Brain pericyte (primary cell): ENCODE data around the gene STKLD1.

ENCODE experiments used
- DNase-seq: peaks from one replicate; pipeline ENCODE4 v3.0.0-alpha.2; 2012; ENCODE audit warnings: low read depth, low spot score

STKLD1 gene

DNA sequence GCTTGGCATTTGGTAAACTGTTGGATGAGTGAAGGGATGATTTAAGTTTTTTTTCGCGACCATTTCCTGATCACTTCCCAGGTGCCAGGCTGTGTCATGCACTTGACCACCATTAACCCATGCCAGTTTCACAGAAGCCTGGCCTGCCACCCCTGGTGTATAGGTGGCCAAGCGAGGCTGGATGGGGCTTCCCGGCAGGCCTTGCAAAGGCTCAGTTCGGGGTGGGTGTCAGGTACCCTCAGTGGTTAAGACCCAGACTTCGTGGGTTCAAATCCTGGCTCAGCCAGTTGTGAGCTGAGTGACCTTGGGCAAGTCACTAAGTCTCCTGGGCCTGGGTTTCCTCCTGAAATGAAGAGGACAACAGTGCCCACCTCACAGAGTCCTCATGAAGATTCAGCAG, 30.6 kb upstream of the STKLD1 start:
- DNase-seq: no peak

DNA sequence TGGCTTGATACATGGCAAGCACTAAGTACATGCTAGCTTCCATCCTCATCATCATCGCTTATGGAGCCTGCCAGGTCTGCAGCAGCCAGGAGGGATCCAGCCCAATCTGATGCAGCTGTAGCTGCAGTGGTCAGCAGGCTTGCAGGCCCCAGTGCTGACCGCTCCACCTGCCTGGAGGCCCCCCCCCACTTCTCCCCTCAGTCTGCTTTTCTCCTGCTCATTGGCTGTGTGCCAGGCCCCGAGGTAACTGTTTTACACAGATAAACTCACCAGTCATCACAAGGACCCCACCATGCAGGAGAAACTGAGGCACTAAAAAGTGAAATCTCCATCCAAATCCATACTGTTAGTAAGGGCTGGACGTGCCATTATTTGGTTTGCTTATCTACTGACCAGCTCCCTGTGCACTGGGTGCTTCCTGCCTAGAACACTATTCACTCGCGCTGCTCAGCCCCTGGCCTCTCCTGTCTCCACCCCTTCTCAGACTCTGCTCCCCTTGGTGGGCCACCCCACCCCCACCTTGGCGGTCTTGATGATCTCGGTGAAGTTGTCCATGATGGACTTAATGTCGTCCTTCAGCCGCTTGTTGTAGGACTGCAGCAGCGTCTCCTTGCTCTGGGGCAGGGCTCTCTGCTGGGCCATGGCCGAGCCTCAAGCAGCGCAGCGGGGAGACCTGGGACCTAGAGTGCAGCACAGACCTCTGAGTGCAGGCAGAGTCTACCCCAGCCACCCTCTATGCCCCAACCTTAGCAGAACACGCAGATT, 30.0 kb upstream of the STKLD1 start:
- no peak for DNase-seq

DNA sequence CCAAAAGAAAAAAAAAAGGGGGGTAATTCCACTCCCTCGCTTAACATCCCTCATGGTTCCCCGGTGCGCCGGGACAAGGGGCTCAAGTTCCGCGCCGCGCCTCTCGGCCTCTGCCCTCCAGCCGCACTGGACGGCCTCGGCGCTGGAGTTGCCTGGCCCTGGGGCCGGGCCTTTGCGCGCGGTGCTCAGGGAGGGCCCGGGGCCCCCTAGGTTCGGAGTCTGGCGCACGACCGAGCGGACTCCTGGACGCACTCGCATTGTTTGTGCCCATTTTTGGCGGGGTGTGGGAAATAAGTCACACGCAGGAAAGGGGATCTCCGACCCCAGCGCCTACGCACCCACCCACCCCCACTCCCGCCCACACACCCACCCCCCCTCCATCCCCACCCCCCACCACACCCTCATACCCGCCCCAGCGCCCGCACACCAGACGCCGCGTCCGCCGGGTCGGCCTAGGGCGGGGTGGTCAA, 28.6 kb upstream of the STKLD1 start:
- DNase-seq: no peak

DNA sequence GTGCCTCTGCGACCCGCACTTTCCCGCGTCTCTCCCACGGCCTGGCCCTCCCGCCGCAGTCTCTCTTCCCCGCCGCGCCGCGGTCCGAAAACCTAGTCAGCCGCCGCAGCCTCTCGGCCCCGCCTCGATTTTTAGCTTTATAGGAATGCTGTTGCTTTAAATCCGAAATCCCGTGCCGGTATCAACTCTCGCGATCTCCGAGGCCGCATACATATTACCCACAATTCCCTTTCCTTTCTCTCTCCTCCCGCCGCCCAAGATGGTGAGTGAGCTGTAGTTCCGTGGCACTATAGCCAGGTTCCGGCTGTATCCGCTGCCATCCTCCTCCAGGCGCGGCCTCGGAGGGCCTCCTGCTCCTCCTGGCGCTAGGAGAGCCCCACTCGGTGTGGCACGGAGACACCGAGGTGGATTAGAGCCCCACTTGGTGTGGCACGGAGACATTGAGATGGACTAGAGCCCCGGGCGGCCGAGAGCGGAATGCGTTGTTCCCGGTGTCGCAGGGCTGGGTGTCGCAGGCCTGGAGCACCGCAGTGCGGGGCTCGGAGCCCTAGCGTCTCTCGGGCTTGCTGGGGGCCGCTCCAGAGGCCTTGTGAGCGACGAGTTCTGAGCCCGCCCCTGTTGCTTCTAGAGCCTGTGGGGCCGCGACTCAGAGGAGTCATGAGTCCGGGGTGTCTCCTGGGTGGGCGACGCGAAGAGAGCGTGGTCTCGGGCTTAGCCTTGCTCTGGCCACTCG, 28.0 kb upstream of the STKLD1 start, which contains the start of the genes MED22 and RPL7A:
TSS of gene MED22 (minus strand) at position 147 of the 733 bp plus-strand sequence. CDS start 1,469 bp downstream, outside the sequence.
TSS of gene RPL7A (plus strand) at position 234 of the 733 bp plus-strand sequence. CDS start at position 260, 26 bp downstream.
- DNase-seq: peak; percentile 85

DNA sequence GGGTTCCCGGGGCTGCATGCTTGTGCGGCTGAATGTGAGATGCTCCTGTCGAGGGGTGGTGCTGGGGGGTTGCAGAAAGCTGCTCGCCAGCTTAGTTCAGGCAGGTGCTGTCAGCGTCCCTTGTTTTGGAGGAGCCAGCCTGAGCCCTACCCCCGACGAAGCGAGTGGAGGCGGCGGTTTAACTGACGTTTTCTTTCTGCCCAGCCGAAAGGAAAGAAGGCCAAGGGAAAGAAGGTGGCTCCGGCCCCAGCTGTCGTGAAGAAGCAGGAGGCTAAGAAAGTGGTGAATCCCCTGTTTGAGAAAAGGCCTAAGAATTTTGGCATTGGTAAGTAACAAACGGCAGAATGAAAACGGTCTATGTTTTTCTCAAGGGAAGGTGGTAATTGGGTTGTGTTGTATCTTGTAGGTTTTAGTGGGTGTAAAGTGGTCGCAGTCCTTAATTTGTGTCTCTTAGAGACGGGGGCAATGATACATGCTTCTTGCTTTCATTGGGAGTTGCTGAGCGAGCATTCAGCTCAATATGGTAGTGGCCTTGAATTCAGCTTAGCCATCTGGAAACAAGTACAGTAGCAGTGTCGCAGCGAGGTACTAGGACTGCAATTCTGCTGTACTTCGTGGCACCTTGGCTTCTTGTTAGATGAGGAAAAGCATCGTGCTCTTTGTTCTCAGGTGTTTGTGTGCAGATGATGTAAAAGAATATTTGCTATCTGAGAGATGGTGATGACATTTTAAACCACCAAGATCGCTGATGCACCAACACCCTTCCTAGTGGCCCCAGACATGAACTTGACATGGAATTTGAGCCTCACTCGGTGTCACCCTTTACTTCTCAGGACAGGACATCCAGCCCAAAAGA, 27.2 kb upstream of the STKLD1 start:
- DNase-seq: no peak

DNA sequence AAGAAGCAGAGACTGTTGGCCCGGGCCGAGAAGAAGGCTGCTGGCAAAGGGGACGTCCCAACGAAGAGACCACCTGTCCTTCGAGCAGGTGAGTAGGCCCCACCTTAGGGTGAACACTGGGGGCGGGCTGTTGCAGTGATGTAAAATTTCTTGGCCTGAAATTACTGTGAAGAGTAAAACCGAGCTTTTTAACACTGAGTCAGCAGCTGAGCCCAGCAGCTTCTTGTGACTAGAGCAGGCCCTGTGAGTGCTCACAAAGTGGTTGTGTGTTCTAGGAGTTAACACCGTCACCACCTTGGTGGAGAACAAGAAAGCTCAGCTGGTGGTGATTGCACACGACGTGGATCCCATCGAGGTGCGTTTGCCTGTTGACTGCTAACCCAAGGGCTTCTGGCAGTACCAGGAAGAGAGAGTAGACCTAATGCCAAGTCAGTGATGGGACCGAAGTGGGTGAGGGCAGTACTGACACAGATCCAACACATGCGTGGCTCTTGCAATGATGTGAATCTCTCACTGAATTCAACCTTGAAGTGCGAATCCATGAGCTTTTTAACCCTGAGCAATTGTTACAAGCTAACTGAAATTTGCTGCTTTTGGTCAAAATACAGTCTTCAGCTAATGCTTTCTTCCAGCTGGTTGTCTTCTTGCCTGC, 26.1 kb upstream of the STKLD1 start:
- no peak for DNase-seq

DNA sequence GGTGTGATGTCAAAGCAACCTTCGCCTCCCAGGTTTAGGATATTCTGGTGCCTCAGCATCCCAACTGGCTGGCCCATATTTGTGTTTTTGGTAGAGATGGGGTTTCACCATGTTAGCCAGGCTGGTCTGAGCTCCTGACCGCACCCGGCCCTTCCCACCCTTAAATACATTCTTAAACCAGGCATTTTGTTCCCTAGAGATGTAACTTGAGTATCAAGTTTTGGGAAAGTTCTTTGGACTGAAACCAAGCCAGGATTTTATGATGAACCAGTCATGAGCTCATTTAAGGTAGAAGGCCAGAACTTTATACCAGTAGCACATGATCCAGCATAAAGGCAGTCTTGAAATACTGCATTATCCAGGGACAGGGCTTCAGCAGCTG, 24.6 kb upstream of the STKLD1 start:
- no peak for DNase-seq

DNA sequence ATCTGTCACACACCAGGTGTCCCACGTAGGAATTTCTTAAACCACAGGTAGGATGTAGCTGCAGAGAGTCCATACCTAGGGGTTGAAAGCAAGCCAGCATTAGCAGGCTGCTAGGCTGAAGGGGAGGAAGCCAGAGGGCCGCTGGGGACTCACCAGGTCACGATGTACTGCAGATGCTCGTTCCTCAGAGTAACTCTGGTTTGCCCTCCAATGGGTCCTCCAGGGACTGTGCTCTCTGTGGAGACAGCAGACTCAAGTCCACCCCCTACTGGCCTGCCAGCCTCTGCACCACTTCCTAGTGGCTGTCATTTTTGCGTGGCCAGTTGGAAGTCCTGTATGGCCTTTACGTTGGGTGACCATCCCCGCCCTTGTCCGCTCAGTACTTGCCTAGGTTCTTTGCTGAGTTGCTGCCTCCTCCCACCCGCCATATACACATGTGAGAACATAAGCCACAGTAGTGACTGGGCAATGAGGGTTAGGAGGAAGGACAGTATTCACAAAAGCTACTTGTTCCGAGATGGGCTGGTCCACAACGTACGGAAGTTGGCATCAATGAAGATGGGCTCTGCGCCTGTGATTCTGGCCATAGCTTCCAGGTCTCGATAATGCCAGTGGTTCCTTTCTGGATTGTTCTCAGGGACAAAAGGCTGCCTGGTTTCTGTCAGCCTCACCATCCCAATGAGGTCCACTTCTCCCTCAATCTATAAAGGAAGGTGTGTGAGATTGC, 24.1 kb upstream of the STKLD1 start:
- DNase-seq: no peak

DNA sequence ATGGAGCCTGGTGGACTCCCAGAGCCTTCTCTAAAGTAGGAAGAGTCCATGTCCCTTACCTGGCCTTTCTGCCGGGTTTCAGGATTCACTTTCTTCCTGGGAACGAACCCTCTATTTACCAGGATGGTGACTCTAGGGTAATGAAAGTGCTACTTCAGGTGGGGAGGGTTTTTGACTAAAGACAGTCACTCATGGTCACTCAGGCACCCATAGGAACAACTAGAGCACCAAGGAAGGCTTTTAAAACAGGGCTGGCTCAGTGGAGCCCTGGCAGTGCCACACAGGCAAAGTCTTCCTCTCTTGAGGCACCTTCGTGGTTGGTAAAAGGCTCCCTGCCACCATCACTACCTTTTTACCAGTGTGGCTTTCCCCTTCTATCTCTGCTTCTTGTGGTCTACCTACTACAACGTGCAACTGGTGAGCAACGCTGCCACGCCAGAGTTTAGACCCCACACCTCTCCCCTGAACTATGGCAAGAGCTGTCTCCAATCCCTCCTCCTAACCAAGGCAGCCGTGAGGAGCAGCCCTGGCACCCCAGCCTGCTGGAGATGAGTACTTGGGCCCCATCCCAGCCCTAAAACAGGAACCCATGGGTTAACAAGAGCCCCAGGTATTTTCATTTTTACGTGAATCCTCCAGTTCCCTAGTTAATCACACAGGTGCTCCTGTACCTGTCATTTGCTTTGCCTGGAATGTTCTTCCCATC, 23.4 kb upstream of the STKLD1 start:
- no peak for DNase-seq

DNA sequence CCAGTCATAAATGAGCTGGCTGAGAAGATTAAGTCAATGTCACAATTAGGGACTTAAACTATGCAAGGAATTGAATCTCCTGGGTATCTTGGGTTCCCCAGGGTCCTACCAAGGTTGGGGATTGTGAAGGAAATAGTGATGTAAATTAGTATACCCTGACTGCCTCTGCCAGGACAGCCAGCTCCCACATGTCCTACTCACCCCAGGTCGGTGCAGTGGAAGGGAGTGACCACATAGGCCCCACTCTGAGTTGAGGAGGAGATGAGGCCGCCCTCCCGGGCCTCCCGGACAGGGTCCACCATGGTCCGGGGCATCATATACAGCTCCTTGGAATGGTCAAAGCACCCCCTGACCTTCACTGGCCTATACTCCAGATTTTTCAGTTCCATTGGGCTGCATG, 22.6 kb upstream of the STKLD1 start:
- DNase-seq: no peak

DNA sequence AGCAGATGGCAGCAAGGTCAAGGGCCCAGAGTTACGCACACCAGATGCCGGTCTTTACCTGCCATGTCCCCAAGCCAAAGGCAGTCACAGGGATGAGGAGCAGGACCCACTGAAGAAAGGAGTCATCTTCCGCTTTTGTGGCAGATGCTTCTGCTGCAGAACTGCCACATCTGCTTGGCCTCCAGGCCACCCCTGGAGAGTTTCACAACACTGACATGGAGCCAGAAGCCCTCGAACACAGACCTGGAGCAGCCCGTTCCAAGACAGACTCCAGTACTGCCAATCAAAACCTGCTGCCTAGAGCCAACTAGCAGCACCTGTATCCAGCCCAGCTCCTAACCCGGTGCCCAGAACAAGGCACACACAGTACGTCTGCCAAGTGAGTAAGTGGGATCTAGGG, 21.4 kb upstream of the STKLD1 start:
- no peak for DNase-seq

DNA sequence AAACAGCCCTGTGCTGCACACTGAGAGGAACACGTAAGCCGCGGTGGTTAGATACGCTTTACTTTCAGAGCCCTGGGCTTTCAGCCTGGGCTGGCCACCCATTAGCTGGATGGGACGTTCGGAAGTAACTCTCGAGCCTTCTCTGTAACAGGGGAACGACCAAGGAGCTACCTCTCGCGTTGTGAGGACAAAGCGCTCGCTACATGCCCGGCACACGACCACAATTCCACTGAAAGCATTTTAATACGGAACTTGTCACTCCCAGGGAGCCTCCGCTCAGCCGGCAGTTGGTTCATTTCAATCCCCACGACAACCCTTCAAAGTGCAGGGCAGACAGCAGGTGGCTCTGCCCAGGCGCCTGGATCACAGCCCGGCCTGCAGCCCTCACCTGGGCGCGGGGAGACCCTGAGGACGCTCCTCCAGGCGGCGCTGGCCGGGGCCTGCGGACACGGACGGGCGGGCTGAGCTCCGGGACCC, 20.2 kb upstream of the STKLD1 start:
- no peak for DNase-seq

DNA sequence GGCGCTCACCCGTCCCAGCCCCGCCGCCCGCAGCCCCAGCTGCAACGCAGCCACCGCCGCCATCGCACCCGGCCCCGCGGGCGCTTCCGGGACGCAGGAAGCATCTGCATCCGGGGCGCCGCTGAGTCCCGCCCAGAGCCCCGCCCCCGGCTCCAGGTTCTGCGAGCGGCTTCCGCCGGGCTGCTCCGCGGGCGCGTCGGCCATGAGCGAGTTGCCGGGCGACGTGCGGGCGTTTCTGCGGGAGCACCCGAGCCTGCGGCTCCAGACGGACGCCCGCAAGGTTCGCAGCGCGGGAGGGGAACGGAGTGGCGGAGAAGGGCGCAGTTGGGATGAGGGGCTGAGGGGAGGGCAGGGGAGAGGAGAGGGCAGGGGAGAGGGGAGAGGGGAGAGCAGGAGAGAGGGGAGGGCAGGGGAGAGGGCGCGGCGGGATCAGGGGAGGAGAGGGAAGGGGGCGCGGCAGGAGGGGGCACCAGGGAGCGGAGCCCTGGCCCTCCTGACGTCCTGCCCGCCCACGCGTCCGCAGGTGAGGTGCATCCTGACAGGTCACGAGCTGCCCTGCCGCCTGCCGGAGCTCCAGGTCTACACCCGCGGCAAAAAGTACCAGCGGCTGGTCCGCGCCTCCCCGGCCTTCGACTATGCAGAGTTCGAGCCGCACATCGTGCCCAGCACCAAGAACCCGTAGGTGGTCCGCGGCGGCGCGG, 19.6 kb upstream of the STKLD1 start, which contains the start of the genes SURF1 and SURF2:
TSS of gene SURF1 (minus strand) at position 97 of the 701 bp plus-strand sequence. CDS start at position 63, 34 bp downstream.
TSS of gene SURF2 (plus strand) at position 160 of the 701 bp plus-strand sequence. CDS start at position 203, 43 bp downstream.
- DNase-seq: no peak

DNA sequence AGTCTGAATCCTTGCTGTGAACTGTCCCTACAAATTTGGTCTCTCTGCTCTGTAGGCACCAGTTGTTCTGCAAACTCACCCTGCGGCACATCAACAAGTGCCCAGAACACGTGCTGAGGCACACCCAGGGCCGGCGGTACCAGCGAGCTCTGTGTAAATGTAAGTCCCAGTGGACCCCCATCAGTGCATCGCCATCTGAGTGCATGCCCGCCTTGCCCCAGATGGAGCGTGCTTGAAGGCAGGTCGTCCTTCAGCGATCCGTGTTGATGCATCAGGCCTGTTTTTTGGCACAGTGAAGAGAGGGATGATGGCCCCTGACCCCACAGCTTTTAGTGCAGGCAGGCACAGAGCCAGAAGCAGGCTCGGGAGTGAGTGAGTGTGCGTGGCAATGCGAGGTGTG, 18.5 kb upstream of the STKLD1 start:
- DNase-seq: no peak

DNA sequence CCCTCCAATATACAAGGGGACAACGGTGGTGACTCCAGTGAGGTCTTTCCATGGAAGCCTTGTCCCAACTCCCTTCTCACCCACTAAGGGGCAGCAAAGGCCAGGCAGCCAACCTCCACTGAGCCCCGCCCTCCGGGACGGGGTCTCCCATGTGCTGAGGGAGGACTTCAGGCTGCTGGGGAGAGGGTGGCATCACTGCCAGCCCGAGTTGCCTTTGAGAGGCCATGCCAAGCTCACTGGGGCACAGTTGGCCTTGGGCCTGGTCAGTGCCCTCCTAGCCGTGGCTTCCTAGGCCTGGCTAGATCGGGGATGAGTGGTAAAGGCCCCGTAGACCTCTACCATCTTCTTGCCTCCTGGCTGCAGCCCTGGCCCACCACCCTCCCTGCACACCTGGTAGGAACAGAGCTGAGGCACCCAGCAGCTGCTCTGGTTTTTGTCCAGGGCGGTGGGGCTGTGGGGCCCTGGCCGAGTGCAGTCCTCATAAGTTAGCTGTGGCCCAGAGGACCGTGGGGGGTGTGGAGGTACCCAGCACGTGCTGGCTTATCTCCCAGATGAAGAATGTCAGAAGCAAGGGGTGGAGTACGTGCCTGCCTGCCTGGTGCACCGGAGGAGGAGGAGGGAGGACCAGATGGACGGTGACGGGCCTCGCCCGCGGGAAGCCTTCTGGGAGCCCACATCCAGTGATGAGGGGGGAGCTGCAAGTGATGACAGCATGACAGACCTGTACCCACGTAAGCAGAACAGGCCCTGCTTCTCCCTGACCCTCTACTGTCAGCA, 16.6 kb upstream of the STKLD1 start:
- DNase-seq: no peak

DNA sequence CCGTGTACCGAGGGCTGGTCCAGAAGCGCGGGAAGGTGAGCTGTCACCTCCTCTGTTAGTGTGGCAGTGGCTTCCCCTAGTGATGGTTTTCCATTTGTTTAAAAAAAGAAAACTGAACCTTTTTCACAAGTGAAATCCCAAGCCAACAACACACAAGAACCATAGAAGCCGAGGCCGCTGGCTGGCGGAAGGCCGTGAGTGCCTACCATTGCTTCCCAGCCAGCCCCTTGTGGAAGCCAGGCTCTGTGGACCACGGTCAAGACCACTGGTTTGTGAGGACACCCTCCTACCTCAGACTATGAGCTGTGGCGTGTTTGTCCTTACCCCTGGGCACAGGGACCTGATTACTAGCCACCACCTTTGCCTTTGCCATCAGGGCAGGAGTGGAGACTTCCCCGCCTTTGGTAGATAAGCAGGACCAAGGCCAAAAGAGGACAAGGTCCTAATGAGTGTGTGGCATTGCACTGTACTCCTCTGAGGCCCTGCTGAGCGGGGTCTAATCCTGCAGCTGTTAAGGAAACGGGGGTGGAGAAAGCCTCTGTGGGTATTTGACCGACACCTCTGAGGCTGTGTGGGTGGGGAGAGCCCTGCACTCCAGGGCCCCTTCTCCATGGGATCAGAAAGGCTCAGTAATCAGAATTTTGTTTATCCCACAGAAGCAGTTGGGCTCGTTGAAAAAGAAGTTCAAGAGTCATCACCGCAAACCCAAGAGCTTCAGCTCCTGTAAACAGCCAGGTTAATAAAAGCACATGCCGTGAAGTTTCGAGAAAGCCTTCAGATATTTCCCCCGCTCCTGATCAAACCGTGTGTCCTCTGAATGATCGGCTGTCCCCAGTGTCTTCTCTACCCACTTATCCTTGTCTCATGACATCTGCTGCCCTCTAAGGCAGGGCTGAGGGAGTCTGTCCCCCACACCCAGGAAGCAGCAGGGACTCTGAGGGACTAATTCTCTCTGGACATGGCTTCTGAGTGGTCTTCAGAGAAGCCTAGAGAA, 15.5 kb upstream of the STKLD1 start:
- no peak for DNase-seq

DNA sequence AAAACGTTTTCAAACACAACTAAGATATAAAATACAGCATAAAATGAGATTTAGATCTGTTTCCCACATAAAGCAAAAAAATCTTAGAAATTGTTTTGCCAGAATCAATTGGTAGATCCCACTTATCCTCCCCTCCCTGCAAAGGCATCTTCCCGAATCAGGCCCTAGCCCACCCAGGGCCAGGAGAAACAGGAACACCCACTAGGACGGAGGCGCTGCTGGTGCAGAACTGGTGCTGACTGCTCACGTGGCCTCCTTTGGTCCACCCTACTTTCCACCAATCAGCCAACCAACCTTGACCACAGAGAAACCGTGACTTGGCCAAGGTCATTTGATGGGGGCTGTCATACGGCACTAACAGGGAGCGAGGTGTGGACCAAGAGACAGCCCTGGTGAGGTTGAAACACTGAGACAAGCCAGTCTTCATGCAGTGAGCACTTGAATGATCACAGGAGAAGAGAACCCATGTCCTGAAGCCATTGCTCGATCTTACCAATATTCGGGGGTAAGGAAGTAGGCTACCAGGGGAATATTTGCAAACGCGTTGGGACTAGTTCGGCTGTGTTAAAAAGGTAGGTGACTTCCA, 14.6 kb upstream of the STKLD1 start:
- DNase-seq: no peak
